ENCODE measurements around the gene IRF6.

DNA sequence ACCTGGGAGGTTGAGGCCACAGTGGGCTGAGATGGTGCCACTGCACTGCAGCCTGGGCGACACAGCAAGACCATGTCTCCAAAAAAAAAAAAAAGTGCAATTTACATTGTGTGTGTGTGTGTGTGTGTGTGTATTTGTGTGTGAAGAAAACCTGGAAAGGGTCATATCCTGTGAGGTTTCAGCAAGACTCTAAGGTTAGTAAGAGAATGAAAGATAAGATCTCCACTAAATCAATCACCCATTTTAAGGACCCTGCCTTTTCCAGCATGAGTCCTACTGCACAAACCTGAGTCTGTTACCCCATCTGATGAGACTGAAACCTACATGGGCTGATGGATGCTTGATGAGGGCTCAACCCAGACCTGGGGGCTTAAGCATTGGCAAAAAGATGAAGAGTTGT is 16.7 kb downstream of the IRF6 start:
- TF ChIP-seq, protein P1, sequence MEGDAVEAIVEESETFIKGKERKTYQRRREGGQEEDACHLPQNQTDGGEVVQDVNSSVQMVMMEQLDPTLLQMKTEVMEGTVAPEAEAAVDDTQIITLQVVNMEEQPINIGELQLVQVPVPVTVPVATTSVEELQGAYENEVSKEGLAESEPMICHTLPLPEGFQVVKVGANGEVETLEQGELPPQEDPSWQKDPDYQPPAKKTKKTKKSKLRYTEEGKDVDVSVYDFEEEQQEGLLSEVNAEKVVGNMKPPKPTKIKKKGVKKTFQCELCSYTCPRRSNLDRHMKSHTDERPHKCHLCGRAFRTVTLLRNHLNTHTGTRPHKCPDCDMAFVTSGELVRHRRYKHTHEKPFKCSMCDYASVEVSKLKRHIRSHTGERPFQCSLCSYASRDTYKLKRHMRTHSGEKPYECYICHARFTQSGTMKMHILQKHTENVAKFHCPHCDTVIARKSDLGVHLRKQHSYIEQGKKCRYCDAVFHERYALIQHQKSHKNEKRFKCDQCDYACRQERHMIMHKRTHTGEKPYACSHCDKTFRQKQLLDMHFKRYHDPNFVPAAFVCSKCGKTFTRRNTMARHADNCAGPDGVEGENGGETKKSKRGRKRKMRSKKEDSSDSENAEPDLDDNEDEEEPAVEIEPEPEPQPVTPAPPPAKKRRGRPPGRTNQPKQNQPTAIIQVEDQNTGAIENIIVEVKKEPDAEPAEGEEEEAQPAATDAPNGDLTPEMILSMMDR (IDR thresholded peaks at IDR 0.05), result no peak
- TF ChIP-seq ELF1 (IDR thresholded peaks at IDR 0.05), result no peak
- TF ChIP-seq POLR2AphosphoS5 (IDR thresholded peaks at IDR 0.05; ENCODE audit: low read depth, low read length), result no peak
- TF ChIP-seq FOXM1 (IDR thresholded peaks at IDR 0.05; ENCODE audit: low read depth), result no peak
- TF ChIP-seq EZH2phosphoT487 (IDR thresholded peaks at IDR 0.05; ENCODE audit: borderline replicate concordance, low read depth), result no peak
- TF ChIP-seq YY1 (IDR thresholded peaks at IDR 0.05; ENCODE audit: low read depth), result no peak
